Loucy (cell line): ENCODE results near the gene TMED1.

Experiments
- EZH2phosphoT487 ChIP-seq: fragments of 200-600 bp; IDR thresholded peaks from 2 replicates; pipeline ENCODE4 v1.6.1; 2018; ENCODE audit warnings: antibody characterized with exemption, mild to moderate bottlenecking, moderate library complexity, borderline replicate concordance
- TF ChIP-seq, protein P1 (sequence below): fragments of 200-600 bp; sonication (generic); conservative IDR thresholded peaks from 2 replicates; pipeline ENCODE4 v1.5.1; 2014; ENCODE audit warnings: mild to moderate bottlenecking, antibody characterized with exemption, low read length

DNA sequence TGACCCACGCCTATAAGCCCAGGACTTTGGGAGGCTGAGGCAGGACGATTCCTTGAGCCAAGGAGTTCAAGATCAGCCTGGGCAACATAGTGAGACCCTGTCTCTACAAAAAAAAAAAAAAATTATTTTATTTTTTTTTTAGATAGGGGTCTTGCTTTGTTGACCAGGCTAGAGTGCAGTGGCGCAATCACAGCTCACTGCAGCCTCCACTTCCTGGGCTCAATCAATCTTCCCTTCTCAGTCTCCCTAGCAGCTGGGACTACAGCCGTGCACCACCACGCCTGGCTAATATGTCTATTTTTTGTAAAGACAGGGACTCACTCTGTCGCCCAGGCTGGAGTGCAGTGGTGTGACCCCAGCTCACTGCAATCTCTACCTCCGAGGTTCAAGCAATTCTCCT is 16.9 kb upstream of the TMED1 start:
- TF ChIP-seq, protein P1, sequence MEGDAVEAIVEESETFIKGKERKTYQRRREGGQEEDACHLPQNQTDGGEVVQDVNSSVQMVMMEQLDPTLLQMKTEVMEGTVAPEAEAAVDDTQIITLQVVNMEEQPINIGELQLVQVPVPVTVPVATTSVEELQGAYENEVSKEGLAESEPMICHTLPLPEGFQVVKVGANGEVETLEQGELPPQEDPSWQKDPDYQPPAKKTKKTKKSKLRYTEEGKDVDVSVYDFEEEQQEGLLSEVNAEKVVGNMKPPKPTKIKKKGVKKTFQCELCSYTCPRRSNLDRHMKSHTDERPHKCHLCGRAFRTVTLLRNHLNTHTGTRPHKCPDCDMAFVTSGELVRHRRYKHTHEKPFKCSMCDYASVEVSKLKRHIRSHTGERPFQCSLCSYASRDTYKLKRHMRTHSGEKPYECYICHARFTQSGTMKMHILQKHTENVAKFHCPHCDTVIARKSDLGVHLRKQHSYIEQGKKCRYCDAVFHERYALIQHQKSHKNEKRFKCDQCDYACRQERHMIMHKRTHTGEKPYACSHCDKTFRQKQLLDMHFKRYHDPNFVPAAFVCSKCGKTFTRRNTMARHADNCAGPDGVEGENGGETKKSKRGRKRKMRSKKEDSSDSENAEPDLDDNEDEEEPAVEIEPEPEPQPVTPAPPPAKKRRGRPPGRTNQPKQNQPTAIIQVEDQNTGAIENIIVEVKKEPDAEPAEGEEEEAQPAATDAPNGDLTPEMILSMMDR = no peak
- no peak for TF ChIP-seq EZH2phosphoT487
